ENCODE measurements around the gene SNTB2.
"Not testable (repeated sequence)": the region's sequence is repeated elsewhere in the genome, so short reads cannot be mapped to it uniquely, and the experiment has no call there.

SNTB2 gene

GRCh38 chr16:69186642-69187445, at the start of gene SNTB2:
SNTB2 (plus strand) TSS chr16:69187164; CDS start chr16:69187167, 3 bp downstream.
- peak; percentile 89 for DNase-seq

DNA sequence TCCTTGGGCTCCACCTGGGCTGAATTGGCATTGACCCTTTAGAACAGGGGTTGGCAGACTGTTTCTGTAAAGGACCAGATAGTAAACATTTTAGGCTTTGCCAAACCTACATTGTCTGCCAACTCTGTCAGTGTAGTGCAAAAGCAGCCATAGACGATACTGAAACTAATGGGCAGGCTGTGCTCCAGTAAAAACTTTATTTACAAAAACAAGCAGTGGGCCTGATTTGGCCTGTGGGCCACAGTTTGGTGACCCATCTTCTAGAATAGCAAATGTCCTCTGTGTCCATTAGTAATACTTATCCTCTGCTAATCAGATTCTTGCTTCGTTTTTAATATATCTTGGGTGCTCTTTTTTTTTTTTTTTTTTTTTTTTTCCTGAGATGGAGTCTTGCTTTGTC, 48.4 kb upstream of the SNTB2 start:
- DNase-seq: no peak

- not testable (repeated sequence) for DNase-seq
Measured at GRCh38 chr16:69139464-69139863, 47.5 kb upstream of the SNTB2 start.

GRCh38 chr16:69141014-69141413, 46.0 kb upstream of the SNTB2 start:
- DNase-seq: no peak

GRCh38 chr16:69141936-69142335, 45.0 kb upstream of the SNTB2 start:
- DNase-seq: no peak

- no peak for DNase-seq
Measured at GRCh38 chr16:69143116-69143515, 43.8 kb upstream of the SNTB2 start.

DNA sequence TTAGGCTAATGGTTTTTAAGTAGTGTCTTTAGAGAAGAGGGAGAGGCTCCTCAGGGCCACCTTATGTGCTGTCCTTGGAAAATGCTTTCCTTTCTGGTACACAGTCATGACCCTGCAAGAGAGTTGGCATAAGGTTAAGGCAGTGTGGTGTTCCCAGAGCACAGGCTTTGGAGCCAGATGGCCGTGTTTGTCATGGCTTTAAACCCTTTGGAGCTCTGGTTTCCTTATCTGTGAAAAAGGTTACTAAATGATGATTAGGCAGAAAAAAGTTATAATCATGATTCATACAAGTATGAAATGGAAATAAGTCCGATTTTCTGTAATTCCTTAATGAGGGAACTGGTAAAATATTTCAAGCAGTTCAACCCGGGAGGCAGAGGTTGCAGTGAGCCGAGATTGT, 41.3 kb upstream of the SNTB2 start:
- DNase-seq: no peak

DNA sequence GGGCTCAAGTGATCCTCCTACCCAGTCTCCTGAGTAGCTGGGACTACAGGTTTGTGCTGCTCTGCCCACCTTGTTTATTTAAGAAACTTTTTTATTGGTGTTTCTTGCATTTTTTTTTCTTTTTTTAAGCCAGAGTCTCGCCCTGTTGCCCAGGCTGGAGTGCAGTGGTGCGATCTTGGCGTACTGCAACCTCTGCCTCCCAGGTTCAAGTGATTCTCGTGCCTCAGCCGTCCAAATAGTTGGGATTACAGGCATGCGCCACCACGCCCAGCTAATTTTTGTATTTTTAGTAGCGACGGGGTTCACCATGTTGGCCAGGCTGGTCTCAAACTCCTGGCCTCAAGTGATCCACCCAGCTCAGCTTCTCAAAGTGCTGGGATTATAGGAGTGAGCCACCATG, 37.3 kb upstream of the SNTB2 start:
- DNase-seq: not testable (repeated sequence)

- DNase-seq: peak; percentile 45
Measured at GRCh38 chr16:69150146-69150865, 36.7 kb upstream of the SNTB2 start.

DNA sequence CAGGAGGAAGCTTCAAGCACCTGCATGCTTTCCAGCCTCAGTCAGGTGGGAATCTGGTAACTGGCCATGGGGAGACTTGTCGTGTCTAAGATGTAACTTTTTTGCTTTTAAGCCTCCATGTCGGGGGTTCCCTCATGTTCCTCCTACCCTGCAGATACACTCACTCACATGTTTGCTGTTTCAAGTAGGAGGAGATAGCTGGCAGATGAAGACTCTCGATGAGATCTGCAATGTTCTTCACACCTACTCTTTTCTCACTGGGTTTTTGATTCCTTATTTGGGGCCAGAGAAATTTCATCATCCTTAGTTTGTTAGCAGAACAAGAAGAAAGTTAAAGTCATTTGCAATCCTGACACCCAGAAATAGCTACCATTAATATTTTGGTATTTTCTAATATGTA, 29.8 kb upstream of the SNTB2 start:
- DNase-seq: no peak

- no peak for DNase-seq
Measured at GRCh38 chr16:69160192-69160591, 26.8 kb upstream of the SNTB2 start.

DNA sequence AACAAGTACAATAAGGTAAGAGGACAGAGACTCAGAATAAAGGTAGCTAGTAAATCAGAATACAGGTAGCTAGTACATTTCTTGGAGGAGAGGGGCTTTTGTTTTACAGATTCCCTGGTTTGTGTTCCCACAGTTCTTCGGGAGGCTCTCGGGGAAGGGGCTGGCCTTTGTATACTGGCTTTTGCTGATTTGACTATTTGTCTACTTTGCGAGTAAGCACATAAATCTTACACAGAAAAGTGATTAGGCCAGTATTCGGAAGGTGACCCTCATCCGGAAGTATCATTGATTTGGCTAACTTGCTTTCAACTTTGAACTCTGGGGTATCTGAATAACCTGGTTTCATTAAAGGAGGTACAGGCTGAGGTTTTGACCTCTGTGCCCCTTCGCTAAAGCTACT, 21.4 kb upstream of the SNTB2 start:
- DNase-seq: no peak

DNA sequence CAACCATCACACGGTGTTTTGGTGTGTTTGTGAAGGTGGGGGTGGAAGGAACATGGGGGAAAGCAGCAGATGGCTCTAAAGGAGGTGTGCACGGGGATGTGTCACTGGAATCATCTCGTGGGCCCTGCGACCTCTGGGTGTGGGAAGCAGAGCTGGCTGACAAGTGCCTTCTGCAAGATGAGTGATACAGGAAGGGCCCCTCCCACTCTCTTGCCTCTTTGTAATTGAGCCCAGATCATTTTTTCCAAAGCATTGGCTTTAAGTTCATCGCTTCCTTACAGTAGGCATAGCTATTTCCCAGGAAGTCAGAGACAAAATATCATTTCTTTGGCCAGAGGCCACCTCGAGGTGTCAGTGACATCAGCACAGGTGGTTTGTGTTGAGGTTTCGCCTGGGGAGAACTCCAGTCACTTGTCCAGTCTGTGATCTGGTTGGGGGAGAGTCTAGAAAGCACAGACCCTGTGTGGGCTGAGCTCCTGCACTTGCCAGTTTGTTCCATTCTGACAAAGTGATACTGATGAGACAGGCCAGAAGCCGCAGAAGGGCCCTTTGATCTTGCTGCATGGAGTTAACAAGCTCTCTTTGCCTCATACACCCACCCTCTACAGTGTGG, 20.6 kb upstream of the SNTB2 start:
- peak; percentile 87 for DNase-seq

DNA sequence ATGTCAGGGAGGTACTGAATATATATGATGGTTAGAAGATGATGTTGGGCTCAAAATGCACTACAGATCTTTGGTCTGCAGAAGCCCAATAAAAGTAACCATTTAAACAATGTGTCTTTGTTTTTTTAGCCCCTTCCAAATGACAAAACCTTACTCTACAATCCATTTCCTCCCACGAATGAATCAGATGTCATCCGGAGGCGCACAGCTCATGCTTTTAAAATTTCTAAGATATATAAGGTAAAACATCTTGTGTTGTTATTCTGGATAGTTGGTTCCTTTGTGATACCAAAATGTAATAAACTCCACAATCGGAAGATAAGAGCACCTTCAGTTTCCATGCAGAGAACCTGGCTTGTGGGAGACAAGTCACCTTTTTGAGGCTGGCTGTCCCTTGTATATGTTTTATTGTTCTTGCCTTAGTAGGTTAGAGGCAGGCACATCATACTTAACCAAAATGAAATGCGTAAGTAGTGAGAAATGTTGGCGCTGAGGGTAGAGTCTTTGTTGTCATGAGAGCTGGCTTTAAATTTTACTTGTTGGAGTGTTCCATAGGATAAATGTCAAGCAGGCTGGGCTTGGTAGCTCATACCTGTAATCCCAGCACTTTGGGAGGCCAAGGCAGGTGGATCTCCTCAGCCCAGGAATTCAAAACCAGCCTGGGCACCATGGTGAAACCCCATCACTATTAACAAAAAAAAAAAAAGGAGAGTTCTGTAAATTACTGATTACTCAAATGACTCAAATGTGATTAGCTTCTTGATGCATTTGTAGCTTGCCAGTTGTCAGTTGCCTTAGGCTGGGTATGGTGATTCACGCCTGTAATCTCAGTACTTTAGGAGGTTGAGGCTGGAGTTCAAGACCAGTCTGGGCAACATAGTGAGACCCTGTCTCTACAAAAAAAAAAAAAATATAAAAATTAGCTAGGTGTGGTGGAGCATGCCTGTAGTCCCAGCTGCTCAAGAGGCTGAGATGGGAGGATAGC, 19.7 kb upstream of the SNTB2 start:
- no peak for DNase-seq

GRCh38 chr16:69169051-69169450, 17.9 kb upstream of the SNTB2 start:
- no peak for DNase-seq

GRCh38 chr16:69169607-69170352, 17.2 kb upstream of the SNTB2 start:
- no peak for DNase-seq

GRCh38 chr16:69171325-69172084, 15.5 kb upstream of the SNTB2 start:
- no peak for DNase-seq

GRCh38 chr16:69176033-69176800, 10.7 kb upstream of the SNTB2 start:
- no peak for DNase-seq

DNA sequence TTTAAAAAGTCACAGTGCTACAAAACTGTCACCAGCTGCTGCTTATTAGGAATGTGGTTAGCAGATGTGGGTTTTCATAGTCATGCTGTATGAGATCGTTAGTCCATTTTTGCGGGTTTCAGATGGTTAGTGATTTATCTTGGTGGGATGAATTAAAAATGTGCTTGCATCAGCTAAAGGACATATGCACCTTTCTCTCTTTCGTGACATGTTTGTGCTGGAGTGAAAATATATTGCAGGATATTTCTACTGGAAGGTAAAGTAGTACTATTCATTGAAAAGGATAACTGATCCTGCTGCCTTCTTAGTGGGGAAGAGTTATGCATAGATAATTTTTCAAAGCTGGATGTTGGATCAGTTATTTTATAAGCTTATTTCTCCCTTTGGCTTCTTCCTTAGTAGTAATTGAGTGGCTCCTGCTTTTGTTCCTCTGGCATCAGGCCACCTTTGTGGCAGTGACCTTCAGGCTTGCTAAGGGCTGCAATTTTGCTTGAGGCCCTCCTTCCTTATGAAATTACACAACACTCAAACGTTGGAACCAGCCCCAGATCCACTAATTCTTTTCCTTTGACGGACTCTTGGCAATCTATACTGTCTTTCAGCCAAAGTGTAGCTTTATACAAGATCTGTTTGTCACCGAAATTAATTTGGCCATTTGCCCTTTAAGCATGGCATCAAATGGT, 7.5 kb upstream of the SNTB2 start:
- no peak for DNase-seq

DNA sequence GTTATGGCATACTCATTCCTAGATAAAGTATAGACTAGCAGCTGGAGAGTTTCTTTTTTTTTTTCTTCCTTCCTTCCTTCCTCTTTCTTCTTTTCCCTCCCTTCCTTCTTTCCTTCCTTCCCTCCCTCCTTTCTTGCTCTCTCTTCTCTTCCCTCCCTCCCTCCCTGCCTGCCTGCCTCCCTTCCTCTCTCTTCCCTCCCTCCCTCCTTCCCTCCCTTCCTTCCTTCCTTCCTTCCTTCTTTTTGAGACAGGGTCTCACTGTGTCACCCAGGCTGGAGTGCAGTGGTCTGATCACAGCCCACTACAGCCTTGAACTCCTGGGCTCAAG, 7.0 kb upstream of the SNTB2 start:
- no peak for DNase-seq

Data from stimulated activated CD4-positive, alpha-beta T cell treated with anti-CD3 and anti-CD28 coated beads, Interleukin-15, amount 100 ng/mL, for 24 hours (primary cell).